ENCODE measurements around the gene CGNL1. TPM values are rescaled to one million over a fixed set of nuclear protein-coding genes. Genes with fewer than 3 reads are reported as not detected.

CGNL1 gene
- total RNA-seq, 1 donor = 0.90 TPM

DNA sequence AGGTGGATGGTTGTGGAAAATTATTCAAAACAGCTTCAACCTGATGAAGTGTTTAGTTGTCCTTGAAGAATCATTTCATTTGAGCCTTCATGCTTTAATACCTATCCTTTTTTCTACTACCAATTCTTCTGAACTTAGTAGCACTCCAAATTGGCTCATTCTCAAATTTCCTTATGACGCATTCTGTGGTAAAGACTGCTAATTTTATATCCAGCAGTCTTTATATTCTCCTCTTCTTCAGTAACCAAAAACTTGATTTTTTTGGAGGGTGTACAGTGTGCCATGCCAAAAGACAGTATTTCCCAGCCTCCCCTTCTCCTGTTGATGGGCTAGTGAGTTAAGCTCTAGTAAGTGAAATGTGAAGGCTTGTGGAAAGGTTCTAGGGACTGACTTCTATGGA lies 25.2 kb downstream of the CGNL1 start:
- peak; percentile 48 for DNase-seq (ENCODE audit: low read depth)
- no peak overlapping the region for H3K4me3 ChIP-seq (ENCODE audit: low read depth, low read length)

DNA sequence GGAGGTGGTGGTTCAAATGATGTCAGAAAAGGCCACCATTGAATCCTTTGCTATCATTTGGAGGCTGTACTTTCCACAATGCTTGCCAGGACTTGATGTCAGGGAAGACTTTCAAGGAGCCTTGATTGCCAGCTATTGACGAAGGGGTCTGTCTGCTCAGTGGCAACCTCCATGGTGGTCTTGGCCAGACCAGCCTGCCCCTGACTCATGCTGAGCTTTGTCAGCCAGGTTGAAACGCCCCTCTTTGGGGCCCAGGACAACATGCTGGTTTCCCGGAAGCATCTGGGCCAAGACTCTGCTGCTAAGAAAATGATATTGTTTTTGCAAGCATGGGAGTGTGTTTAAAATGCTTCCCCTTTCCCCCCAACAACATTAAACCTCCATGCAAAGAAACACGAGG lies 26.7 kb downstream of the CGNL1 start:
- TF ChIP-seq, protein P1, sequence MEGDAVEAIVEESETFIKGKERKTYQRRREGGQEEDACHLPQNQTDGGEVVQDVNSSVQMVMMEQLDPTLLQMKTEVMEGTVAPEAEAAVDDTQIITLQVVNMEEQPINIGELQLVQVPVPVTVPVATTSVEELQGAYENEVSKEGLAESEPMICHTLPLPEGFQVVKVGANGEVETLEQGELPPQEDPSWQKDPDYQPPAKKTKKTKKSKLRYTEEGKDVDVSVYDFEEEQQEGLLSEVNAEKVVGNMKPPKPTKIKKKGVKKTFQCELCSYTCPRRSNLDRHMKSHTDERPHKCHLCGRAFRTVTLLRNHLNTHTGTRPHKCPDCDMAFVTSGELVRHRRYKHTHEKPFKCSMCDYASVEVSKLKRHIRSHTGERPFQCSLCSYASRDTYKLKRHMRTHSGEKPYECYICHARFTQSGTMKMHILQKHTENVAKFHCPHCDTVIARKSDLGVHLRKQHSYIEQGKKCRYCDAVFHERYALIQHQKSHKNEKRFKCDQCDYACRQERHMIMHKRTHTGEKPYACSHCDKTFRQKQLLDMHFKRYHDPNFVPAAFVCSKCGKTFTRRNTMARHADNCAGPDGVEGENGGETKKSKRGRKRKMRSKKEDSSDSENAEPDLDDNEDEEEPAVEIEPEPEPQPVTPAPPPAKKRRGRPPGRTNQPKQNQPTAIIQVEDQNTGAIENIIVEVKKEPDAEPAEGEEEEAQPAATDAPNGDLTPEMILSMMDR (IDR thresholded peaks at IDR 0.05; ENCODE audit: insufficient read depth, low read length) = no peak
- DNase-seq (ENCODE audit: low read depth) = no peak
- no peak overlapping the region for H3K4me3 ChIP-seq (ENCODE audit: low read depth, low read length)

More for the DNA sequence above, 25.2 kb downstream of the CGNL1 start:
- TF ChIP-seq, protein P1 (IDR thresholded peaks at IDR 0.05; ENCODE audit: insufficient read depth, low read length) = no peak

DNA sequence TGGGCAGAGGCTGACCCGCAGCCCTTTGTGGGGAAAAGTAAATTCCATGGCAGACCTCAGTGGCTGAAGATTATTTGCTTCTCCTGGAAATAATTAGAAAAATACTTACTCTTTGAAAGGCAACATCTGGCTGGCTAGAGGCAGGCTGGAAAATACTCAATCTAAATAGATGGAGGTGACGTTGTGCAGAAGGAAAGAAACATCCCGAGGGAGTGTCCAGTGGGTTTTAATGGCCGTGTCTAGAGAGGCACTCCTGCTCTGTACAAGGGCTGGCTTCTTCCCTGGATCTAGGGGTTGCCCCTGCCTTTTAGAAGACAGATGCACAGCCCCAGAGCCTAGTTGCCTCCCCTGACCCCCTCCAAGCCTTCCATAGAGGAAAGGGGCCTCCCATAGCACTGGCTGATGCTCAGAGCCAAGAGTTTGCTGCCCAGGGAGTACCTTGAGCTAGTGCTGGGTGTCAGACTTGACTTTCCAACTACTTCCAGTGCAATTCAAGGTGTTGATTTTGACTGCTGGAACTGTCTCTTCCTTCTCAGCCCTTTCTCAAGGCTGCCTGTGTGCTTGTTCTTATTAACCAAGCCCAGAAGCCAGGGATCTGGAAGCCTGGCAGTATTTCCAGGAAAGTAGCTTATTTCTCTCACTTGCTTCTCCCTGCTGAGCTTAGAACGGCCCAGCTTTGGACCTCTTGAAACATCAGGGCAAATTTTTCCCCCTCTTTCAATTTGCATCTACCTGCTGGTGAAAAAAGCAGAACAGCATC lies 27.4 kb downstream of the CGNL1 start:
- no peak overlapping the region for H3K4me3 ChIP-seq (ENCODE audit: low read depth, low read length)
- DNase-seq (ENCODE audit: low read depth) = peak; percentile 37
- TF ChIP-seq, protein P1 (IDR thresholded peaks at IDR 0.05; ENCODE audit: insufficient read depth, low read length) = no peak

DNA sequence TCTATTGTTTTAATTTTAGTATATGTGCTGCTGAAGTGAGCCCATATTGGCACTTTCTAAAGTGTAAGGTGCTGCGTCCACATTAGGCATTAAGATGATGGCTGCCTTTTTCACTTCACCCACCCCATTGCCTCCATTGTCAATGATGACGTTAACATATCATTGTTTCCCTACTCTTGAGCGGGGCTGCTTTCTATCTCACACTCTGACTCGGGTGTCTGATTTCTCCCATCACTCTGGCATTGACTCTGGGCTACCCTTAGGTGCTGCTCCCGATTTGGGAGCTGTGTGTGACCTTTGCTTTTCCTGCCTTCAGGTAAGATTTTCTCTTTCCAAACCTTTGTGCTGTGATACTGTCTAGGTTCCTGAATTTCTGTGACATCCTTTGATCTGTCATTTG lies 28.8 kb downstream of the CGNL1 start:
- H3K4me3 ChIP-seq (ENCODE audit: low read depth, low read length) = no peak overlapping the region
- no peak for DNase-seq (ENCODE audit: low read depth)
- TF ChIP-seq, protein P1 (IDR thresholded peaks at IDR 0.05; ENCODE audit: insufficient read depth, low read length) = no peak

DNA sequence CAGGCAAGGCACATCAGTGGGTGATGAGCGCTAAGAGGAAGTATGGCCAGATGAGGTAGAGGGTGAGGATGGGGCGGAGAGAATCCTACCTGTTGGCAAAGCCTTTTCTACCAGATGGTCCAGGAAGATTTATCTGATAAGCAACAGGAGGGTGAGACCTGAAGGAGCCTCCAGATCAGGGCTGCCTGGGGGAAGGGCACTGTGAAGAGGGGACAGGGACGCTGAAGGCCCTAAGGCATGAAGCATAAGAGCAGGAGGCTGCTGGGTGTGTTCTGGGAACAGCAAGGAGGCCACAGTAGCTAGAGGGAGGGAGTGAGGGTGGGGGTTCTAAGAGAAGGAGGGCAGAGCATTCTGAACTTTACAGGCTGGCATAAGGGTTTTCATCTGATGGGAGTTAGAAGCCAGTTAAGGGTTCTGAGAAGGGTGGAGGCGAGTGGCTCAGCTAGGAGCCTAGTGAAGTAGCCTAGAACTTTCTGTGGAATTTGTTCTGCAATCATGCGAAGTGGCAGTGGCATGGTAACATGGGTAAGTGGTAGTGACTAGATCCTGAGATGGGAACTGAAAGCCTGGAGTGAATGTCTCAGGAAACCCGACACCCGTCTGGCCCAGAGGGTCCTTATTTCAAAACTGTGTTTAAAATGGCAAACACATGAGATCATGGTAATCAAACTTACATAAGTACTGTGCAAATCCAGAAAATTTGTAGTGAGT lies 29.9 kb downstream of the CGNL1 start:
- TF ChIP-seq, protein P1 (IDR thresholded peaks at IDR 0.05; ENCODE audit: insufficient read depth, low read length) = no peak
- H3K4me3 ChIP-seq (ENCODE audit: low read depth, low read length) = no peak overlapping the region
- peak; percentile 28 for DNase-seq (ENCODE audit: low read depth)

DNA sequence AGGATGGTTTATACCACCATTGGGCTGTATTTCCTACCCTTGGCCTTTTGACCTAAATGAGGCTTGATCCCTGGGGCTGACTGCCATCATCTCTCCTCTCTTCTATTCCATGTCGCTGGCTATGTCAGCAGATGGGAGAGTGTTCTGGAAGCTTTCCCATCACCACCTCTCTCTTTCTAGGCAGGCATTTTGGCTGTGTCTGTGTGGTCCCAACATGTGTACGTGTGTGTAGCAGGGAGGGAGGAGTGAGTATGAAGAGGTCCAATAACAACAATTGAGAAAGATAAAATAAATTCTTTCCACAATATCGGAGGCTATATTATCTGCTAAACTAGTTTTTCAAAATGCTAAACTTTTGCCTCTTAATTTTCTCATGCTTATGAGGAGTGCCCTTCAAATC lies 34.1 kb downstream of the CGNL1 start:
- TF ChIP-seq, protein P1 (IDR thresholded peaks at IDR 0.05; ENCODE audit: insufficient read depth, low read length) = no peak
- peak; percentile 61 for DNase-seq (ENCODE audit: low read depth)
- no peak overlapping the region for H3K4me3 ChIP-seq (ENCODE audit: low read depth, low read length)

Measured in fibroblast of the aortic adventitia (primary cell).